Measurements from ENCODE around the gene CLK2.
"Not testable (repeated sequence)": the region's sequence is repeated elsewhere in the genome, so short reads cannot be mapped to it uniquely, and the experiment has no call there.

CLK2 gene

GRCh38 chr1:155242805-155243358, 30.4 kb downstream of the CLK2 start:
- peaks cover 46% of the 10 kb centered on the region for H3K4me1 Mint-ChIP-seq

GRCh38 chr1:155241841-155242264, 31.5 kb downstream of the CLK2 start:
- peak overlapping the region; percentile 89 for H3K4me3 Mint-ChIP-seq
- H3K36me3 Mint-ChIP-seq: peaks cover 5% of the 10 kb centered on the region
- peaks cover 46% of the 10 kb centered on the region for H3K4me1 Mint-ChIP-seq
- peaks cover 2% of the 10 kb centered on the region for H3K27me3 Mint-ChIP-seq
- H3K27ac Mint-ChIP-seq: peak overlapping the region; percentile 89
- H3K9me3 Mint-ChIP-seq: no peaks in the 10 kb centered on the region

More at GRCh38 chr1:155242805-155243358, 30.4 kb downstream of the CLK2 start:
- Mint-ChIP-seq H3K4me3 (peak overlapping the region; percentile 92), H3K36me3 (peaks cover 5% of the 10 kb centered on the region), H3K27ac (peak overlapping the region; percentile 27), H3K9me3 (no peaks in the 10 kb centered on the region), H3K27me3 (peaks cover 2% of the 10 kb centered on the region)

GRCh38 chr1:155241069-155241679, 32.1 kb downstream of the CLK2 start:
- Mint-ChIP-seq H3K4me3 (peak overlapping the region; percentile 89), H3K4me1 (peaks cover 46% of the 10 kb centered on the region), H3K36me3 (peaks cover 6% of the 10 kb centered on the region), H3K9me3 (no peaks in the 10 kb centered on the region), H3K27me3 (peaks cover 2% of the 10 kb centered on the region), H3K27ac (peak overlapping the region; percentile 89)

GRCh38 chr1:155236451-155236850, 36.9 kb downstream of the CLK2 start:
- Mint-ChIP-seq H3K4me1 (peaks cover 22% of the 10 kb centered on the region), H3K27me3 (no peaks in the 10 kb centered on the region), H3K36me3 (peaks cover 7% of the 10 kb centered on the region), H3K9me3 (no peaks in the 10 kb centered on the region), H3K4me3 (no peak overlapping the region), H3K27ac (no peak overlapping the region)

GRCh38 chr1:155235375-155235774, 37.9 kb downstream of the CLK2 start:
- H3K27me3 Mint-ChIP-seq, H3K9me3 Mint-ChIP-seq, H3K27ac Mint-ChIP-seq, H3K4me3 Mint-ChIP-seq, H3K36me3 Mint-ChIP-seq: not testable (repeated sequence)
- peaks cover 11% of the 10 kb centered on the region for H3K4me1 Mint-ChIP-seq

GRCh38 chr1:155233502-155233901, 39.8 kb downstream of the CLK2 start:
- not testable (repeated sequence) for H3K27me3 Mint-ChIP-seq, H3K9me3 Mint-ChIP-seq, H3K27ac Mint-ChIP-seq, H3K4me3 Mint-ChIP-seq, H3K36me3 Mint-ChIP-seq
- H3K4me1 Mint-ChIP-seq: peaks cover 11% of the 10 kb centered on the region

- H3K4me3 Mint-ChIP-seq, H3K36me3 Mint-ChIP-seq, H3K27ac Mint-ChIP-seq, H3K27me3 Mint-ChIP-seq, H3K9me3 Mint-ChIP-seq: not testable (repeated sequence)
- peaks cover 17% of the 10 kb centered on the region for H3K4me1 Mint-ChIP-seq
Measured at GRCh38 chr1:155232001-155232978, 41.0 kb downstream of the CLK2 start.

- H3K36me3 Mint-ChIP-seq, H3K9me3 Mint-ChIP-seq, H3K27me3 Mint-ChIP-seq, H3K4me3 Mint-ChIP-seq, H3K27ac Mint-ChIP-seq: not testable (repeated sequence)
- H3K4me1 Mint-ChIP-seq: peaks cover 24% of the 10 kb centered on the region
Measured at GRCh38 chr1:155231302-155231701, 42.0 kb downstream of the CLK2 start.

- Mint-ChIP-seq H3K4me1 (peaks cover 22% of the 10 kb centered on the region), H3K9me3 (no peaks in the 10 kb centered on the region), H3K4me3 (peak overlapping the region; percentile 93)
Measured at GRCh38 chr1:155228096-155228427, 45.2 kb downstream of the CLK2 start.

GRCh38 chr1:155227261-155228095, 45.8 kb downstream of the CLK2 start:
- Mint-ChIP-seq H3K4me1 (peaks cover 22% of the 10 kb centered on the region), H3K27ac (peak overlapping the region; percentile 95), H3K27me3 (no peaks in the 10 kb centered on the region), H3K4me3 (peak overlapping the region; percentile 93), H3K9me3 (no peaks in the 10 kb centered on the region), H3K36me3 (no peaks in the 10 kb centered on the region)

More at GRCh38 chr1:155228096-155228427, 45.2 kb downstream of the CLK2 start:
- H3K27ac Mint-ChIP-seq: peak overlapping the region; percentile 95
- no peaks in the 10 kb centered on the region for H3K36me3 Mint-ChIP-seq
- no peaks in the 10 kb centered on the region for H3K27me3 Mint-ChIP-seq

- peaks cover 22% of the 10 kb centered on the region for H3K4me1 Mint-ChIP-seq
Measured at GRCh38 chr1:155226910-155227260, 46.4 kb downstream of the CLK2 start.

GRCh38 chr1:155226188-155226909, 47.0 kb downstream of the CLK2 start:
- peaks cover 22% of the 10 kb centered on the region for H3K4me1 Mint-ChIP-seq
- no peaks in the 10 kb centered on the region for H3K36me3 Mint-ChIP-seq
- H3K9me3 Mint-ChIP-seq: no peaks in the 10 kb centered on the region
- peak overlapping the region; percentile 93 for H3K4me3 Mint-ChIP-seq
- no peaks in the 10 kb centered on the region for H3K27me3 Mint-ChIP-seq
- H3K27ac Mint-ChIP-seq: peak overlapping the region; percentile 95

More at GRCh38 chr1:155226910-155227260, 46.4 kb downstream of the CLK2 start:
- H3K9me3 Mint-ChIP-seq: no peaks in the 10 kb centered on the region
- no peaks in the 10 kb centered on the region for H3K36me3 Mint-ChIP-seq
- peak overlapping the region; percentile 95 for H3K27ac Mint-ChIP-seq
- no peaks in the 10 kb centered on the region for H3K27me3 Mint-ChIP-seq
- H3K4me3 Mint-ChIP-seq: peak overlapping the region; percentile 93

GRCh38 chr1:155225404-155225759, 47.9 kb downstream of the CLK2 start:
- H3K4me1 Mint-ChIP-seq: peaks cover 22% of the 10 kb centered on the region
- peak overlapping the region; percentile 36 for H3K4me3 Mint-ChIP-seq
- H3K27ac Mint-ChIP-seq, H3K9me3 Mint-ChIP-seq, H3K27me3 Mint-ChIP-seq, H3K36me3 Mint-ChIP-seq: not testable (repeated sequence)

- Mint-ChIP-seq H3K4me1 (peaks cover 28% of the 10 kb centered on the region), H3K36me3 (no peaks in the 10 kb centered on the region), H3K27me3 (no peaks in the 10 kb centered on the region), H3K27ac (no peak overlapping the region), H3K4me3 (no peak overlapping the region), H3K9me3 (no peaks in the 10 kb centered on the region)
Measured at GRCh38 chr1:155223047-155223446, 50.3 kb downstream of the CLK2 start.
